Astrocyte (in vitro differentiated cells and primary cell): ENCODE measurements around the gene SEMG1.

ENCODE experiments used
- CTCF ChIP-seq: IDR thresholded peaks from 2 replicates; pipeline ENCODE4 v1.5.1; 2011; ENCODE audit warnings: low read depth, mild to moderate bottlenecking, inconsistent platforms, low read length, moderate library complexity; ENCODE audit not compliant: insufficient read depth
- EZH2 ChIP-seq: IDR thresholded peaks from 2 replicates; pipeline ENCODE4 v1.6.1; 2012; ENCODE audit warnings: mild to moderate bottlenecking, low read length, inconsistent platforms; ENCODE audit not compliant: insufficient read depth

DNA sequence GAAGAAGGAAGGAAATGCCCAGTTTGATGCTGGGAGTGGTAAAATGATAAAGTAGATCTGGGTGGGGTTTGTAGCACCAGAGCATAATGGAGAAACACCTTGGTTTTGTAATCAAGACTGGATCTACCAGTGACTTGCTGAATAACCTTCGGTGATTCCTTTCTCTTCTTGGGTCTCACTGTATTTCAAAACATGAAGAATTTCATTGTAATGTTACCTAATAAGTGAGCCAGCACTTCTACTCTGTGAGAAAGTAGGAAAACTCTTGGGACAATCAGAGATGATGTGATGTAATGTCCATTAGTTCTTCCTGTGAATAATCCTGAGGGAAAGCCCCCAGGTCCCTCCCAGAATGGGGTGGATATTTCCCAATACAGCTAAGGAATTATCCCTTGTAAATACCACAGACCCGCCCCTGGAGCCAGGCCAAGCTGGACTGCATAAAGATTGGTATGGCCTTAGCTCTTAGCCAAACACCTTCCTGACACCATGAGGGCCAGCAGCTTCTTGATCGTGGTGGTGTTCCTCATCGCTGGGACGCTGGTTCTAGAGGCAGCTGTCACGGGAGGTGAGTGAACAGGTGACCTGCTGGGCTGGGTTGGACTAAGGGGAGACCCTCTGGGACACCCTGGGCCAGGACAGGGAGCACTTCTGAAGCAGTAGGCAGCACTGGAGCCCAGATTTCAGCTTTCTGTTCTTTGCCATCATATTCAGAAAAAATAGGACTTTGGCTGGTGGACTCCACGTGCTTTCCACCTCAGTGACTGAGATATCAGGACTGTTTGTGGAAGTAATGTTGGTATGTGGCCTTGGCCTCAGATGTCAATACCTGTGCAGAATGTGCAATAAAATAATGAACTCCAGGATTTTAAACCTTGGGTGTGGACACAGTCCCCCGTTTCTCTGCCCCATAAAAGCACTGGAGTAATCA, 32.1 kb upstream of the SEMG1 start, which contains the start of gene PI3:
- TF ChIP-seq CTCF = no peak
- no peak for TF ChIP-seq EZH2
